ENCODE measurements around the gene PLOD1. TPM values are rescaled to one million over a fixed set of nuclear protein-coding genes. Genes with fewer than 3 reads are reported as not detected.

PLOD1 gene
- total RNA-seq, 1 experiment from 2014 or later = 64.1 TPM

GRCh38 chr1:11984121-11984520 is 49.6 kb downstream of the PLOD1 start:
- no peak for TF ChIP-seq EZH2 (IDR thresholded peaks at IDR 0.05; ENCODE audit: low read depth)
- Histone ChIP-seq H2AFZ (no peak overlapping the region), H3F3A (ENCODE audit: insufficient read depth, low read depth) (peaks cover 24% of the 10 kb centered on the region; the same call in 1 of the 2 replicates), H3K27me3 (ENCODE audit: insufficient read depth, low read depth) (no peaks in the 10 kb centered on the region), H3K9me3 (ENCODE audit: insufficient read depth, low read depth) (no peaks in the 10 kb centered on the region), H3K4me1 (replicated peaks; ENCODE audit: insufficient read depth) (peaks cover 25% of the 10 kb centered on the region), H4K20me1 (ENCODE audit: insufficient read depth) (peaks cover 4% of the 10 kb centered on the region; the same call in 1 of the 2 replicates), H3K4me2 (no peak overlapping the region), H3K27ac (no peak overlapping the region), H3K4me3 (no peak overlapping the region), H3K9me2 (ENCODE audit: insufficient read depth) (no peaks in the 10 kb centered on the region), H3K36me3 (ENCODE audit: low read depth) (no peaks in the 10 kb centered on the region), H3K79me2 (ENCODE audit: low read depth) (peaks cover 48% of the 10 kb centered on the region)
- intact Hi-C loops (cut with micrococcal nuclease; ENCODE audit: unreplicated experiment) = loop anchor here (5.0 kb wide), 2 partner anchors 52 to 147 kb away; partner anchors contain the start of gene PLOD1
- DNase-seq = no peak
- no TSS peak for BruUV-seq (replicated peaks)
- ChIA-PET CTCF (no interaction called here), POLR2A (ENCODE audit: unreplicated experiment) (interaction anchor here (0.8 kb wide), 1 partner anchor 21 kb away, joined by 3 read pairs; no protein-coding TSS in a partner anchor)

GRCh38 chr1:11984576-11984975 is 50.1 kb downstream of the PLOD1 start:
- DNase-seq = no peak
- H3K27ac ChIP-seq = no peak overlapping the region
- peaks cover 48% of the 10 kb centered on the region for H3K79me2 ChIP-seq (ENCODE audit: low read depth)
- CTCF ChIA-PET = no interaction called here
- intact Hi-C loops (cut with micrococcal nuclease; ENCODE audit: unreplicated experiment) = loop anchor here (5.0 kb wide), 2 partner anchors 52 to 147 kb away; partner anchors contain the start of gene PLOD1
- H2AFZ ChIP-seq = no peak overlapping the region
- no peaks in the 10 kb centered on the region for H3K9me2 ChIP-seq (ENCODE audit: insufficient read depth)
- peaks cover 4% of the 10 kb centered on the region; the same call in 1 of the 2 replicates for H4K20me1 ChIP-seq (ENCODE audit: insufficient read depth)
- no TSS peak for BruUV-seq (replicated peaks)
- no peak overlapping the region for H3K4me3 ChIP-seq
- no peaks in the 10 kb centered on the region for H3K36me3 ChIP-seq (ENCODE audit: low read depth)
- no peaks in the 10 kb centered on the region for H3K27me3 ChIP-seq (ENCODE audit: insufficient read depth, low read depth)
- no peak for TF ChIP-seq CTCF (conservative IDR thresholded peaks at IDR 0.05)
- no peak for TF ChIP-seq EZH2 (IDR thresholded peaks at IDR 0.05; ENCODE audit: low read depth)
- H3K4me2 ChIP-seq = no peak overlapping the region
- H3K9me3 ChIP-seq (ENCODE audit: insufficient read depth, low read depth) = no peaks in the 10 kb centered on the region
- H3K4me1 ChIP-seq (replicated peaks; ENCODE audit: insufficient read depth) = peaks cover 21% of the 10 kb centered on the region
- peaks cover 19% of the 10 kb centered on the region; the same call in 1 of the 2 replicates for H3F3A ChIP-seq (ENCODE audit: insufficient read depth, low read depth)
- POLR2A ChIA-PET (ENCODE audit: unreplicated experiment) = interaction anchor here (0.8 kb wide), 1 partner anchor 21 kb away, joined by 3 read pairs; no protein-coding TSS in a partner anchor

GRCh38 chr1:11985171-11985570 is 50.7 kb downstream of the PLOD1 start:
- ChIA-PET POLR2A (ENCODE audit: unreplicated experiment) (no interaction called here), CTCF (no interaction called here)
- Histone ChIP-seq H3K4me1 (replicated peaks; ENCODE audit: insufficient read depth) (peaks cover 24% of the 10 kb centered on the region), H2AFZ (no peak overlapping the region), H3K4me3 (no peak overlapping the region), H3K9me2 (ENCODE audit: insufficient read depth) (no peaks in the 10 kb centered on the region), H3K9me3 (ENCODE audit: insufficient read depth, low read depth) (no peaks in the 10 kb centered on the region), H3K79me2 (ENCODE audit: low read depth) (peaks cover 48% of the 10 kb centered on the region), H3K27ac (no peak overlapping the region), H4K20me1 (ENCODE audit: insufficient read depth) (peaks cover 4% of the 10 kb centered on the region; the same call in 1 of the 2 replicates), H3K4me2 (no peak overlapping the region), H3F3A (ENCODE audit: insufficient read depth, low read depth) (peaks cover 16% of the 10 kb centered on the region; the same call in 1 of the 2 replicates), H3K36me3 (ENCODE audit: low read depth) (0 out of 2 replicates have a peak, but pooled peaks cover 4% of the 10 kb centered on the region), H3K27me3 (ENCODE audit: insufficient read depth, low read depth) (no peaks in the 10 kb centered on the region)
- DNase-seq = no peak
- BruUV-seq (replicated peaks) = no TSS peak
- intact Hi-C loops (cut with micrococcal nuclease; ENCODE audit: unreplicated experiment) = no loop called here
- TF ChIP-seq EZH2 (IDR thresholded peaks at IDR 0.05; ENCODE audit: low read depth) (no peak), CTCF (conservative IDR thresholded peaks at IDR 0.05) (no peak)
